Erythroblast (primary cell): ENCODE data around the gene HS2ST1.

ENCODE experiments used
- GATA1 ChIP-seq: IDR thresholded peaks from 2 replicates; pipeline ENCODE4 v1.6.1; 2011; ENCODE audit warnings: low read depth, mild to moderate bottlenecking, control low read depth, low read length, moderate library complexity
- POLR2A ChIP-seq: IDR thresholded peaks from 2 replicates; pipeline ENCODE4 v1.6.1; 2011; ENCODE audit warnings: mild to moderate bottlenecking, low read length

DNA sequence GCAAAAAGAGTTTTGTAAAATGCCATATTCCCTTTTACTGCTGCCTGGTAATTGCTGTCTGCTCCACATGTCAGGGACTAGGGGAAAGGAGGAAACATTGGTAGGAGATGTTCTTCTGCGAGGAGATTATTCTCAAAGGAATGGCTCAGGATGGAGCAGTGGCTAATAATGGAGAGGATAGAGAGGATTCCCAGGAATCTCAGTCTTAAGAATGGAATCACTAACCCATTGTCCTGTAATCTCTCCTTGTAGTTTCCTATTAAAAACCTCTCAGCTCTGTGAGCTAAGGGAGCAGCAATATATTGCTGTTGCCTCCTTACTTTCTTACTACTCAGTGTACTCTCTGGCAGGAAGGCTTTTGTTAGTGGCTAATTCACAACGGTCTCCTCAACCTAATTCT lies 175.4 kb downstream of the HS2ST1 start:
- TF ChIP-seq POLR2A (no peak), GATA1 (no peak)
